Measurements from ENCODE around the gene UBE2E2. TPM values are rescaled to one million over a fixed set of nuclear protein-coding genes. Genes with fewer than 3 reads are reported as not detected.
"Not testable (repeated sequence)": the region's sequence is repeated elsewhere in the genome, so short reads cannot be mapped to it uniquely, and the experiment has no call there.

The UBE2E2 gene
- total RNA-seq, 1 experiment from 2014 or later, result 45.0 TPM

- Histone ChIP-seq H3K4me3 (no peak overlapping the region), H3K9me3 (replicated peaks) (no peaks in the 10 kb centered on the region), H3K27ac (no peak overlapping the region), H3K27me3 (replicated peaks) (no peaks in the 10 kb centered on the region), H3K36me3 (no peaks in the 10 kb centered on the region), H3K4me1 (replicated peaks) (peaks cover 18% of the 10 kb centered on the region)
- no peak for DNase-seq (ENCODE audit: low read depth in 1 of 2, low spot score in 2 of 2)
These were observed 404.2 kb downstream of the UBE2E2 start for GRCh38 chr3:23607184-23607847.

DNA sequence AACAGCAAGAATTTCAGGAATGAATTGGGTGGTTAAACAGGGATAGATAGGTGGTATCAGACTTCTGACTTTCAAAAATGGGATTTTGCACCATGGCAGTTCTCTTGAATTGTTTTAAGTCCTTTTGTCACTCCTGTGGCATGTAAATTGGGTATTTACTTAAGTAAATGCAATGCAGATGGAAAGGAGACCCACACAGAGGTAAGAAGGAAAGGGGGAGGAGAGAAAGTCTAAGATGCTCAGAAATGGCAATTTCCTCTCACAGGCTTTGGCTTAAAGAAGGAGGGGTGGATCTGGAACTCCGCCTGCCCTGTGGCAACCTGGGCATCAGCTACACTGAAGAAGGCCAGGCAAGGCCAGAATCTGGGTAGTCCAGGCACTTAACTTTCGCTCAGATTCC, 405.5 kb downstream of the UBE2E2 start:
- Histone ChIP-seq H3K27ac (no peak overlapping the region), H3K36me3 (no peaks in the 10 kb centered on the region), H3K4me1 (replicated peaks) (peaks cover 25% of the 10 kb centered on the region), H3K4me3 (no peak overlapping the region), H3K9me3 (replicated peaks) (no peaks in the 10 kb centered on the region), H3K27me3 (replicated peaks) (no peaks in the 10 kb centered on the region)
- DNase-seq (ENCODE audit: low read depth in 1 of 2, low spot score in 2 of 2), result peak in 1 of 2 experiments; percentile 8

DNA sequence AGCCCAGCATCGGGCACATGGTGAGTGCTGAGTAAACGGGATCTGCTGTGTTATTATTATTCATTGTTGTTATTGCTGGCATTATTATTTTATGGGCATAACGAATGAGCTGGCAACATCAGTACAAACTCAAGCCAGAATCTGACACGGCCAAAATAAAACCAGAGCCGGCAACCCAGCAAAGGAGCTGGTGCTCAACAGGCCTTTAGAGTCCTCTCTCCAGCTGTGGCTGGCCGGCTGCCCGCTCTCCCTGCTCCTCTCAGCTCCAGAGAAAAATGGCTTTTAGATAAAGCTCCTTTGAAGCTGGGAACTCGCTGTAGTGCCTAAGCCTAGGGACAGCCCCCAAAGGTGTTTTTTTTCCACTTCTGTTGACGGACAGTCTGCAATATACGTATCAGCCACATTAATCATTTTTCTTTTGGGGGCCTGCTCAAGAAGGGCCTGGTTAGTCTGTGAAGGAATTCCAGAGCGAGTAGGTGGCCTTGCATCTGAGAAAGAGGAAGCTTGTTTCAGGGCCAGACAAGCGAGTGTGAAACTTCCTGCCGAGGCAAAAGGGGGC, 408.7 kb downstream of the UBE2E2 start:
- peak in 1 of 2 experiments; percentile 50 for DNase-seq (ENCODE audit: low read depth in 1 of 2, low spot score in 2 of 2)
- H3K4me3 ChIP-seq, result no peak overlapping the region
- no peaks in the 10 kb centered on the region for H3K27me3 ChIP-seq (replicated peaks)
- no peaks in the 10 kb centered on the region for H3K9me3 ChIP-seq (replicated peaks)
- H3K27ac ChIP-seq, result peak overlapping the region; percentile 73
- H3K36me3 ChIP-seq, result no peaks in the 10 kb centered on the region
- peaks cover 25% of the 10 kb centered on the region for H3K4me1 ChIP-seq (replicated peaks)

- Histone ChIP-seq H3K36me3 (no peaks in the 10 kb centered on the region), H3K27ac (peak overlapping the region; percentile 73), H3K4me3 (no peak overlapping the region), H3K27me3 (replicated peaks) (no peaks in the 10 kb centered on the region), H3K4me1 (replicated peaks) (peaks cover 25% of the 10 kb centered on the region), H3K9me3 (replicated peaks) (no peaks in the 10 kb centered on the region)
- DNase-seq (ENCODE audit: low read depth in 1 of 2, low spot score in 2 of 2), result peak in 1 of 2 experiments; percentile 29
These were observed 409.3 kb downstream of the UBE2E2 start for GRCh38 chr3:23612296-23612891.

GRCh38 chr3:23615068-23615467, 411.9 kb downstream of the UBE2E2 start:
- peaks cover 16% of the 10 kb centered on the region for H3K4me1 ChIP-seq (replicated peaks)
- DNase-seq (ENCODE audit: low read depth in 1 of 2, low spot score in 2 of 2), result no peak
- H3K9me3 ChIP-seq (replicated peaks), result no peaks in the 10 kb centered on the region
- H3K27ac ChIP-seq, result no peak overlapping the region
- no peak overlapping the region for H3K4me3 ChIP-seq
- H3K27me3 ChIP-seq (replicated peaks), result no peaks in the 10 kb centered on the region
- no peaks in the 10 kb centered on the region for H3K36me3 ChIP-seq

DNA sequence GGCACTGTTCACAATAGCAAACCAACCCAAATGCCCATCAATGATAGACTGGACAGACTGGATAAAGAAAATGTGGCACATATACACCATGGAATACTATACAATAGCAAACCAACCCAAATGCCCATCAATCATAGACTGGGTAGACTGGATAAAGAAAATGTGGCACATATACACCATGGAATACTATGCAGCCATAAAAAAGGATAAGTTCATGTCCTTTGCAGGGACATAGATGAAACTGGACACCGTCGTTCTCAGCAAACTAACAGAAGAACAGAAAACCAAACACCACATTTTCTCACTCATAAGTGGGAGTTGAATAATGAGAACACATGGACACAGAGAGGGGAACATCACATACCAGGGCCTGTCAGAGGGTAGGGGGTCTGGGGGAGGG, 415.3 kb downstream of the UBE2E2 start:
- DNase-seq (ENCODE audit: low read depth in 1 of 2, low spot score in 2 of 2); H3K9me3 ChIP-seq (replicated peaks); H3K27ac ChIP-seq; H3K4me1 ChIP-seq (replicated peaks); H3K4me3 ChIP-seq; H3K27me3 ChIP-seq (replicated peaks); H3K36me3 ChIP-seq: not testable (repeated sequence)

GRCh38 chr3:23619705-23620637, 416.8 kb downstream of the UBE2E2 start:
- Histone ChIP-seq H3K27me3 (replicated peaks) (no peaks in the 10 kb centered on the region), H3K36me3 (no peaks in the 10 kb centered on the region), H3K4me1 (replicated peaks) (no peaks in the 10 kb centered on the region), H3K27ac (no peak overlapping the region), H3K4me3 (no peak overlapping the region), H3K9me3 (replicated peaks) (no peaks in the 10 kb centered on the region)
- DNase-seq (ENCODE audit: low read depth in 1 of 2, low spot score in 2 of 2), result no peak

- no peaks in the 10 kb centered on the region for H3K27me3 ChIP-seq (replicated peaks)
- H3K4me3 ChIP-seq, result no peak overlapping the region
- no peak for DNase-seq (ENCODE audit: low read depth in 1 of 2, low spot score in 2 of 2)
- H3K4me1 ChIP-seq (replicated peaks), result no peaks in the 10 kb centered on the region
- no peaks in the 10 kb centered on the region for H3K36me3 ChIP-seq
- no peaks in the 10 kb centered on the region for H3K9me3 ChIP-seq (replicated peaks)
- H3K27ac ChIP-seq, result no peak overlapping the region
These were observed 417.5 kb downstream of the UBE2E2 start for GRCh38 chr3:23620638-23621015.

DNA sequence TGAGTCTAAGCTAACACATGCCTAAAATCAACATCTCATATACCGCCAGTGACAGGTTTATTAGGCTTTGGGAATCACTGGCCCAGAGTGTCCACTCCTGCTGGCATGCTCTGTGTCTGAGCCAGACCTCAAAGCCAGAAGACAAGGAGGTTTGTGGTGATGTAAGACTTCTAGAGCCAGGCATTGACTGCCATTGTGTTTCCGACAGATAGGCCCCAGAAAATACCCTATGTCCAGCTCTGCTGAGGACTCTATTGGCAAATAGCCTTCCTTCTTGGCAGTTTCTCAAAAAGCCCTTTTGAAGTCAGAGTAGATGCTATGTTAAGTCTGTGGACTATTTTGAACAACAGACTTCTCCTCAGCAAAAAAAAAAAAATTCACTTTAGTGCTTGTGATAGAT, 420.7 kb downstream of the UBE2E2 start:
- Histone ChIP-seq H3K4me1 (replicated peaks) (no peaks in the 10 kb centered on the region; the same call in 1 of the 2 replicates), H3K9me3 (replicated peaks) (no peaks in the 10 kb centered on the region), H3K27me3 (replicated peaks) (no peaks in the 10 kb centered on the region), H3K4me3 (no peak overlapping the region), H3K27ac (no peak overlapping the region), H3K36me3 (no peaks in the 10 kb centered on the region)
- no peak for DNase-seq (ENCODE audit: low read depth in 1 of 2, low spot score in 2 of 2)

DNA sequence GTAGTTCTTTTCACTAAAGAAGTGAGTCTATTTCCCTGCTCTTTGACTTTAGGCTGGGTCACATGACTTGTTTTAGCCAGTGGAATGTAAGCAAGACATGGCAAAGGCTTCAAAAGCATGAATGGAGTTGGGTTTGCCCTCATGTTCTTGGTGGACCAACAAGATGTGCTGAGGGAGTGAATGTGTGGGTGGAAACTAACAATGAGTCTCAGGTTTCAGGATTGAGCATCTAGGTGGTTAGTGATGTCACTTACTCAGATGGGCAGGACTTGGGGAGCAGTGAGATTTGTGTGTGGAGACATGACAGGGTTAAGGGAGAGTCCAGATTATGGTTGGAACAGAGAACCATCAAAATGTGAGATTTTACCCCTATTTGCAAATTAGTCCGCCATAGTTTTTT, 421.2 kb downstream of the UBE2E2 start:
- DNase-seq (ENCODE audit: low read depth in 1 of 2, low spot score in 2 of 2), result no peak

DNA sequence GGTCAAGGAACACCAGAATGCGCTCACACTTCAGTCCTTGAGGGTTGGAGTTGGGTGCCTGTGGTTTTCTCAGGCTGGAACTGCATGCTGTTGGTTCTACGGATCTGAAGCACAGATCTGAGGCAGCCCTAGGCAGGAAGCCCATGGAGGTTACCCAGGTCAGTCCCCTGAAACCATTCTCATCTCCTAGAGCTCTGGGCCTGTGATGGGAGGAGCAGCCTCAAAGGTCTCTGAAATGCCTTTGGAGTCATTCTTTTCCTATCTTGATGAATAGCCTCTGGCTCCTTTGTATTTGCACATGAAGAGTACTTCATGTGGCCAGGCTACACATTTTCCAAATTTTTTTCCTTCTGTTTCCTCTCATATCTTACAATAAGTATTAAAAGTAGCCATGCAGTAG, 423.3 kb downstream of the UBE2E2 start:
- Histone ChIP-seq H3K27ac (no peak overlapping the region), H3K4me3 (no peak overlapping the region), H3K4me1 (replicated peaks) (peaks cover 11% of the 10 kb centered on the region), H3K27me3 (replicated peaks) (no peaks in the 10 kb centered on the region), H3K36me3 (no peaks in the 10 kb centered on the region), H3K9me3 (replicated peaks) (no peaks in the 10 kb centered on the region)
- no peak for DNase-seq (ENCODE audit: low read depth in 1 of 2, low spot score in 2 of 2)

More for the DNA sequence above, 421.2 kb downstream of the UBE2E2 start:
- Histone ChIP-seq H3K9me3 (replicated peaks) (no peaks in the 10 kb centered on the region), H3K4me1 (replicated peaks) (peaks cover 5% of the 10 kb centered on the region), H3K27ac (no peak overlapping the region), H3K4me3 (no peak overlapping the region), H3K36me3 (no peaks in the 10 kb centered on the region), H3K27me3 (replicated peaks) (no peaks in the 10 kb centered on the region)

GRCh38 chr3:23629181-23629894, 426.2 kb downstream of the UBE2E2 start:
- DNase-seq (ENCODE audit: low read depth in 1 of 2, low spot score in 2 of 2), result peak in 1 of 2 experiments; percentile 44
- Histone ChIP-seq H3K9me3 (replicated peaks) (no peaks in the 10 kb centered on the region), H3K27me3 (replicated peaks) (no peaks in the 10 kb centered on the region), H3K4me3 (no peak overlapping the region), H3K4me1 (replicated peaks) (peaks cover 11% of the 10 kb centered on the region), H3K27ac (no peak overlapping the region), H3K36me3 (no peaks in the 10 kb centered on the region)

GRCh38 chr3:23633261-23633960, 430.3 kb downstream of the UBE2E2 start:
- DNase-seq (ENCODE audit: low read depth in 1 of 2, low spot score in 2 of 2), result no peak
- Histone ChIP-seq H3K27me3 (replicated peaks) (no peaks in the 10 kb centered on the region), H3K36me3 (no peaks in the 10 kb centered on the region), H3K27ac (no peak overlapping the region), H3K4me3 (no peak overlapping the region), H3K4me1 (replicated peaks) (peaks cover 11% of the 10 kb centered on the region), H3K9me3 (replicated peaks) (no peaks in the 10 kb centered on the region)
